Liver (tissue), 9 donors: ENCODE measurements around the gene PRKCH. TPM values are rescaled to one million over a fixed set of nuclear protein-coding genes. Genes with fewer than 3 reads are reported as not detected.

ENCODE experiments used
- DNase-seq: peaks from one replicate; pipeline ENCODE4 v3.0.0-alpha.2; 2017; ENCODE audit warnings: low spot score
- H3K27ac ChIP-seq, 2 donors: one replicate each; pipeline ENCODE4 v1.7.0; 2013; ENCODE audit warnings: inconsistent platforms in 2 of 2, low read length in 2 of 2, control low read depth in 1 of 2, low read depth in 1 of 2, mild to moderate bottlenecking in 1 of 2
- H3K27me3 ChIP-seq, 4 donors: one replicate each; pipeline versions ENCODE4 v1.6.1 to v1.7.0; 2013; ENCODE audit warnings: low read length in 3 of 4, inconsistent platforms in 1 of 4, mild to moderate bottlenecking in 1 of 4, moderate library complexity in 1 of 4; ENCODE audit not compliant: control insufficient read depth in 4 of 4, insufficient read depth in 4 of 4
- H3K36me3 ChIP-seq, 4 donors: one replicate each; pipeline versions ENCODE4 v1.6.1 to v1.7.0; 2013; ENCODE audit warnings: low read length in 3 of 4, mild to moderate bottlenecking in 3 of 4, low read depth in 1 of 4, moderate library complexity in 1 of 4; ENCODE audit not compliant: control insufficient read depth in 4 of 4, insufficient read depth in 3 of 4
- H3K4me1 ChIP-seq, 4 donors: one replicate each; pipeline versions ENCODE4 v1.6.1 to v1.7.0; 2013; ENCODE audit warnings: low read length in 3 of 4, mild to moderate bottlenecking in 3 of 4, moderate library complexity in 1 of 4; ENCODE audit not compliant: control insufficient read depth in 4 of 4, insufficient read depth in 4 of 4
- H3K4me3 ChIP-seq, 3 donors: one replicate each; pipeline versions ENCODE4 v1.6.1 to v1.7.0; 2013; ENCODE audit warnings: low read length in 3 of 3, control low read depth in 1 of 3, low read depth in 1 of 3, mild to moderate bottlenecking in 1 of 3
- H3K9ac ChIP-seq, 2 donors: one replicate each; pipeline ENCODE4 v1.7.0; 2013; ENCODE audit warnings: low read length in 2 of 2, mild to moderate bottlenecking in 2 of 2, moderate library complexity in 2 of 2, control low read depth in 1 of 2, low read depth in 1 of 2
- H3K9me3 ChIP-seq, 4 donors: one replicate each; pipeline versions ENCODE4 v1.6.1 to v1.7.0; 2013; ENCODE audit warnings: low read length in 3 of 4; ENCODE audit not compliant: control insufficient read depth in 4 of 4
- ATF3 ChIP-seq: IDR thresholded peaks from 2 replicates; pipeline ENCODE4 v1.6.1; 2016; ENCODE audit warnings: antibody characterized with exemption
- EGR1 ChIP-seq, 2 donors: IDR thresholded peaks; 2 replicates each; pipeline ENCODE4 v1.6.1; 2016 to 2018; ENCODE audit warnings: antibody characterized with exemption in 2 of 2, low read depth in 2 of 2
- FOXA1 ChIP-seq: IDR thresholded peaks from 2 replicates; pipeline ENCODE4 v1.6.1; 2016; ENCODE audit warnings: antibody characterized with exemption
- FOXA2 ChIP-seq: IDR thresholded peaks from 2 replicates; pipeline ENCODE4 v1.6.1; 2016; ENCODE audit warnings: antibody characterized with exemption
- GABPA ChIP-seq, 2 donors: IDR thresholded peaks in 1 of 2; conservative IDR thresholded peaks in 1 of 2; 2 replicates each; pipeline ENCODE4 v1.6.1; 2016; ENCODE audit warnings: antibody characterized with exemption in 2 of 2, mild to moderate bottlenecking in 1 of 2, moderate library complexity in 1 of 2
- HNF4A ChIP-seq, 2 donors: conservative IDR thresholded peaks; 2 replicates each; pipeline ENCODE4 v1.6.1; 2016; ENCODE audit warnings: antibody characterized with exemption in 2 of 2, mild to moderate bottlenecking in 2 of 2
- HNF4G ChIP-seq: IDR thresholded peaks from 2 replicates; pipeline ENCODE4 v1.6.1; 2016; ENCODE audit warnings: antibody characterized with exemption
- JUND ChIP-seq, 2 donors: IDR thresholded peaks; 2 replicates each; pipeline ENCODE4 v1.6.1; 2016; ENCODE audit warnings: antibody characterized with exemption in 2 of 2
- MAX ChIP-seq: IDR thresholded peaks from 2 replicates; pipeline ENCODE4 v1.6.1; 2016; ENCODE audit warnings: antibody characterized with exemption
- NR2F2 ChIP-seq: IDR thresholded peaks from 2 replicates; pipeline ENCODE4 v1.6.1; 2016; ENCODE audit warnings: antibody characterized with exemption
- RAD21 ChIP-seq, 2 donors: IDR thresholded peaks; 2 replicates each; pipeline ENCODE4 v1.6.1; 2016; ENCODE audit warnings: antibody characterized with exemption in 2 of 2, mild to moderate bottlenecking in 2 of 2
- REST ChIP-seq: IDR thresholded peaks from 2 replicates; pipeline ENCODE4 v1.6.1; 2016; ENCODE audit warnings: antibody characterized with exemption, mild to moderate bottlenecking
- RXRA ChIP-seq, 2 donors: IDR thresholded peaks; 2 replicates each; pipeline ENCODE4 v1.6.1; 2017 to 2018; ENCODE audit warnings: antibody characterized with exemption in 2 of 2, mild to moderate bottlenecking in 1 of 2
- SP1 ChIP-seq: IDR thresholded peaks from 2 replicates; pipeline ENCODE4 v1.6.1; 2018; ENCODE audit warnings: antibody characterized with exemption, mild to moderate bottlenecking
- TAF1 ChIP-seq: conservative IDR thresholded peaks from 2 replicates; pipeline ENCODE4 v1.6.1; 2016; ENCODE audit warnings: antibody characterized with exemption, mild to moderate bottlenecking
- YY1 ChIP-seq: IDR thresholded peaks from 2 replicates; pipeline ENCODE4 v1.6.1; 2016; ENCODE audit warnings: antibody characterized with exemption, mild to moderate bottlenecking
- WGBS: extraction: QIAGEN DNeasy Blood & Tissue Kit; methylation state at CpG from one replicate; pipeline ENCODE4 v1.1.7; 2013; 5-methylcytosine and 5-hydroxymethylcytosine counted together
- polyA plus RNA-seq, 2 donors: library from polyadenylated mRNA; stranded (reverse) in 1 of 2; unstranded in 1 of 2; fragments of 200-250 nt in 1 of 2; fragments of >200 nt in 1 of 2; fragmentation: Nextera tagmentation in 1 of 2; extraction: Ambion mirVana in 1 of 2; gene quantifications; one replicate each; pipeline versions ENCODE4 v1.2.1 to v1.2.3, GENCODE V29; 2013 to 2015
- total RNA-seq, 2 donors: library from RNA; depleted of rRNA; stranded (reverse); fragments of >200 nt; gene quantifications; one replicate each; pipeline ENCODE4 v1.2.3, GENCODE V29; 2014
- TF ChIP-seq, protein P1 (sequence below): fragments of 150-350 bp; IDR thresholded peaks from 2 replicates; pipeline ENCODE4 v1.5.1; 2017; ENCODE audit warnings: improper control_type of control experiment, low read depth, low read length; ENCODE audit not compliant: missing input control
- TF ChIP-seq, protein P2 (sequence below): IDR thresholded peaks from 2 replicates; pipeline ENCODE4 v1.6.1; 2016; ENCODE audit warnings: antibody characterized with exemption
- donor health status: healthy.
- donor health status: healthy.
- donor health status: healthy.
- donor health status: healthy.
- donor health status: healthy.

The PRKCH gene
- total and polyA plus RNA-seq, 4 donors, result 3.9 to 13.7 (median 7.0) TPM

- peak overlapping the region; percentile 58 to 73 for H3K9ac ChIP-seq
- peaks cover 2 to 35% (median 25%) of the 10 kb centered on the region in 4 donors for H3K4me1 ChIP-seq
- TF ChIP-seq GABPA (IDR thresholded peaks at IDR 0.05 in 1 of 2, conservative IDR thresholded peaks at IDR 0.05 in 1 of 2) (no peak), RXRA (IDR thresholded peaks at IDR 0.05) (no peak), JUND (IDR thresholded peaks at IDR 0.05) (no peak), ATF3 (no peak), HNF4G (no peak), YY1 (peak; percentile 58), FOXA1 (no peak), FOXA2 (no peak), SP1 (no peak), MAX (no peak), TAF1 (no peak), REST (no peak), EGR1 (IDR thresholded peaks at IDR 0.05; ENCODE audit: low read depth in 2 of 2) (no peak), HNF4A (conservative IDR thresholded peaks at IDR 0.05) (no peak), NR2F2 (no peak), RAD21 (IDR thresholded peaks at IDR 0.05) (peak in 1 of 2 donors; percentile 20)
- TF ChIP-seq, protein P1, sequence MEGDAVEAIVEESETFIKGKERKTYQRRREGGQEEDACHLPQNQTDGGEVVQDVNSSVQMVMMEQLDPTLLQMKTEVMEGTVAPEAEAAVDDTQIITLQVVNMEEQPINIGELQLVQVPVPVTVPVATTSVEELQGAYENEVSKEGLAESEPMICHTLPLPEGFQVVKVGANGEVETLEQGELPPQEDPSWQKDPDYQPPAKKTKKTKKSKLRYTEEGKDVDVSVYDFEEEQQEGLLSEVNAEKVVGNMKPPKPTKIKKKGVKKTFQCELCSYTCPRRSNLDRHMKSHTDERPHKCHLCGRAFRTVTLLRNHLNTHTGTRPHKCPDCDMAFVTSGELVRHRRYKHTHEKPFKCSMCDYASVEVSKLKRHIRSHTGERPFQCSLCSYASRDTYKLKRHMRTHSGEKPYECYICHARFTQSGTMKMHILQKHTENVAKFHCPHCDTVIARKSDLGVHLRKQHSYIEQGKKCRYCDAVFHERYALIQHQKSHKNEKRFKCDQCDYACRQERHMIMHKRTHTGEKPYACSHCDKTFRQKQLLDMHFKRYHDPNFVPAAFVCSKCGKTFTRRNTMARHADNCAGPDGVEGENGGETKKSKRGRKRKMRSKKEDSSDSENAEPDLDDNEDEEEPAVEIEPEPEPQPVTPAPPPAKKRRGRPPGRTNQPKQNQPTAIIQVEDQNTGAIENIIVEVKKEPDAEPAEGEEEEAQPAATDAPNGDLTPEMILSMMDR, result peak; percentile 31
- TF ChIP-seq, protein P2, sequence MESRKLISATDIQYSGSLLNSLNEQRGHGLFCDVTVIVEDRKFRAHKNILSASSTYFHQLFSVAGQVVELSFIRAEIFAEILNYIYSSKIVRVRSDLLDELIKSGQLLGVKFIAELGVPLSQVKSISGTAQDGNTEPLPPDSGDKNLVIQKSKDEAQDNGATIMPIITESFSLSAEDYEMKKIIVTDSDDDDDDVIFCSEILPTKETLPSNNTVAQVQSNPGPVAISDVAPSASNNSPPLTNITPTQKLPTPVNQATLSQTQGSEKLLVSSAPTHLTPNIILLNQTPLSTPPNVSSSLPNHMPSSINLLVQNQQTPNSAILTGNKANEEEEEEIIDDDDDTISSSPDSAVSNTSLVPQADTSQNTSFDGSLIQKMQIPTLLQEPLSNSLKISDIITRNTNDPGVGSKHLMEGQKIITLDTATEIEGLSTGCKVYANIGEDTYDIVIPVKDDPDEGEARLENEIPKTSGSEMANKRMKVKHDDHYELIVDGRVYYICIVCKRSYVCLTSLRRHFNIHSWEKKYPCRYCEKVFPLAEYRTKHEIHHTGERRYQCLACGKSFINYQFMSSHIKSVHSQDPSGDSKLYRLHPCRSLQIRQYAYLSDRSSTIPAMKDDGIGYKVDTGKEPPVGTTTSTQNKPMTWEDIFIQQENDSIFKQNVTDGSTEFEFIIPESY, result no peak
- H3K27me3 ChIP-seq, result no peaks in the 10 kb centered on the region
- no peaks in the 10 kb centered on the region for H3K36me3 ChIP-seq
- peak overlapping the region; percentile 72 to 81 (median 80) for H3K4me3 ChIP-seq
- WGBS, result under 1% methylated on average over 81 of the region's 81 CpGs
- DNase-seq, result peak; percentile 61
- peak overlapping the region; percentile 84 to 91 for H3K27ac ChIP-seq
- no peaks in the 10 kb centered on the region for H3K9me3 ChIP-seq
Measured at GRCh38 chr14:61280526-61281185, 40.7 kb upstream of the PRKCH start.
